HCEC 1CT (cell line): ENCODE results near the gene PEAK1.

Experiments used
- DNase-seq: peaks from one replicate; pipeline ENCODE4 v3.0.0-alpha.2; 2017

PEAK1 gene

GRCh38 chr15:77053709-77054108, 366.2 kb downstream of the PEAK1 start:
- DNase-seq = no peak

GRCh38 chr15:77052556-77052955, 367.3 kb downstream of the PEAK1 start:
- DNase-seq = no peak
